Naive thymus-derived CD4-positive, alpha-beta T cell (primary cell): ENCODE data around the gene RPS25. TPM values are rescaled to one million over a fixed set of nuclear protein-coding genes. Genes with fewer than 3 reads are reported as not detected.
"Not testable (repeated sequence)": the region's sequence is repeated elsewhere in the genome, so short reads cannot be mapped to it uniquely, and the experiment has no call there.

Source experiments
- ATAC-seq: fragments of 150-1000 bp; cut with Tn5 transposase; 2 replicates; pipeline ENCODE4 v1.10.0; 2021; ENCODE audit warnings: mild to moderate bottlenecking, moderate library complexity
- CTCF ChIA-PET: fragments of 350-600 bp; sonication (Branson Sonifier 250); formaldehyde crosslinking; loops from one replicate; lab custom pipeline; 2021; ENCODE audit warnings: antibody characterized with exemption; lab: Charles Lee
- POLR2A ChIA-PET: fragments of 350-600 bp; sonication (Branson Sonifier 250); formaldehyde crosslinking; loops from one replicate; lab custom pipeline; 2021; ENCODE audit warnings: antibody characterized with exemption, inconsistent platforms; lab: Charles Lee
- DNase-seq, 9 donors: peaks; one replicate each; pipeline versions ENCODE4 v3.0.0 to v3.0.0-alpha.2; 2020 to 2022; ENCODE audit warnings: mixed read lengths in 1 of 9
- H3K27ac ChIP-seq: one replicate; pipeline ENCODE4 v1.7.0; 2013; ENCODE audit warnings: mild to moderate bottlenecking, low read depth, low read length, moderate library complexity
- H3K27me3 ChIP-seq, 2 donors: one replicate each; pipeline ENCODE4 v1.7.0; 2013; ENCODE audit warnings: low read length in 2 of 2, mild to moderate bottlenecking in 2 of 2, moderate library complexity in 2 of 2; ENCODE audit not compliant: control insufficient read depth in 2 of 2, insufficient read depth in 2 of 2
- H3K36me3 ChIP-seq, 3 experiments: 1 replicate in 2 of 3; 2 replicates in 1 of 3; pipeline ENCODE4 v1.7.0; 2013; ENCODE audit warnings: low read length in 3 of 3, mild to moderate bottlenecking in 3 of 3, moderate library complexity in 1 of 3; ENCODE audit not compliant: insufficient read depth in 3 of 3, control insufficient read depth in 2 of 3
- H3K4me1 ChIP-seq, 2 donors: one replicate each; pipeline ENCODE4 v1.7.0; 2013; ENCODE audit warnings: low read length in 2 of 2, mild to moderate bottlenecking in 2 of 2, moderate library complexity in 1 of 2; ENCODE audit not compliant: control insufficient read depth in 2 of 2, insufficient read depth in 2 of 2
- H3K4me3 ChIP-seq: 2 replicates; pipeline ENCODE4 v1.7.0; 2013; ENCODE audit warnings: mild to moderate bottlenecking, low read length
- H3K9me3 ChIP-seq, 3 experiments: 1 replicate in 2 of 3; 2 replicates in 1 of 3; pipeline ENCODE4 v1.7.0; 2013; ENCODE audit warnings: low read length in 3 of 3; ENCODE audit not compliant: control insufficient read depth in 2 of 3
- H3K27ac Mint-ChIP-seq, 9 donors: one replicate each; pipeline ENCODE4 v1.8.0; 2020 to 2022; ENCODE audit warnings: mixed read lengths in 9 of 9, mild to moderate bottlenecking in 8 of 9, moderate library complexity in 5 of 9, inconsistent platforms in 2 of 9
- H3K27me3 Mint-ChIP-seq, 5 donors: one replicate each; pipeline ENCODE4 v1.8.0; 2021 to 2022; ENCODE audit warnings: mixed read lengths in 5 of 5, mild to moderate bottlenecking in 1 of 5
- H3K36me3 Mint-ChIP-seq, 5 donors: one replicate each; pipeline ENCODE4 v1.8.0; 2020 to 2022; ENCODE audit warnings: mixed read lengths in 5 of 5, mild to moderate bottlenecking in 3 of 5, inconsistent platforms in 1 of 5
- H3K4me1 Mint-ChIP-seq, 7 donors: one replicate each; pipeline ENCODE4 v1.8.0; 2020 to 2022; ENCODE audit warnings: mixed read lengths in 7 of 7, mild to moderate bottlenecking in 3 of 7, inconsistent platforms in 1 of 7
- H3K4me3 Mint-ChIP-seq, 10 donors: one replicate each; pipeline ENCODE4 v1.8.0; 2020 to 2022; ENCODE audit warnings: mild to moderate bottlenecking in 10 of 10, mixed read lengths in 10 of 10, moderate library complexity in 6 of 10, inconsistent platforms in 2 of 10
- H3K9me3 Mint-ChIP-seq, 11 donors: one replicate each; pipeline ENCODE4 v1.8.0; 2020 to 2022; ENCODE audit warnings: mixed read lengths in 11 of 11, mild to moderate bottlenecking in 4 of 11, inconsistent platforms in 1 of 11, moderate library complexity in 1 of 11
- intact Hi-C, 2 donors: fragments of 100-400 bp; cut with micrococcal nuclease; formaldehyde crosslinking; loops; one replicate each; pipeline ENCODE4 v1.15.1; 2023
- polyA plus RNA-seq, 2 donors: library from polyadenylated mRNA; unstranded; fragments of 300-500 nt; fragmentation: Illumina TruSeq; gene quantifications; one replicate each; pipeline ENCODE4 v1.2.3, GENCODE V29; 2021
- total RNA-seq, 6 experiments: library from RNA in 5 of 6; stranded (reverse) in 5 of 6; gene quantifications; 1 replicate in 5 of 6; 2 replicates in 1 of 6; pipeline ENCODE4 v1.2.3 and lab custom pipeline; 2021 to 2026

RPS25 gene
- total and polyA plus RNA-seq, 7 experiments from 2014 or later, result 1,535 to 6,094 (median 2,866) TPM

GRCh38 chr11:118980191-118980881 is 37.8 kb downstream of the RPS25 start:
- peaks cover 0 to 1% (median 0%) of the 10 kb centered on the region in 11 donors for H3K9me3 Mint-ChIP-seq

GRCh38 chr11:118979434-118979833 is 38.7 kb downstream of the RPS25 start:
- CTCF ChIA-PET, result interaction anchor here (1.0 kb wide), 1 partner anchor 22 kb away, joined by 3 read pairs; no protein-coding TSS in a partner anchor
- Histone ChIP-seq H3K4me3 (no peak overlapping the region), H3K27ac (no peak overlapping the region), H3K36me3 (no peaks in the 10 kb centered on the region), H3K9me3 (no peaks in the 10 kb centered on the region), H3K4me1 (no peaks in the 10 kb centered on the region), H3K27me3 (no peaks in the 10 kb centered on the region)
- DNase-seq, result no peak
- no peak for ATAC-seq
- Mint-ChIP-seq H3K27me3 (peaks cover 0 to 13% (median 5%) of the 10 kb centered on the region in 5 donors), H3K27ac (no peak overlapping the region), H3K4me1 (no peaks in the 10 kb centered on the region), H3K4me3 (no peak overlapping the region), H3K9me3 (peaks cover 0 to 3% (median 0%) of the 10 kb centered on the region in 11 donors), H3K36me3 (no peaks in the 10 kb centered on the region)
- POLR2A ChIA-PET, result interaction anchor here (1.2 kb wide), 1 partner anchor 18 kb away, joined by 3 read pairs; no protein-coding TSS in a partner anchor
- intact Hi-C loops, result no loop called here

More at GRCh38 chr11:118980191-118980881, 37.8 kb downstream of the RPS25 start:
- Histone ChIP-seq H3K27me3 (no peaks in the 10 kb centered on the region), H3K4me3 (no peak overlapping the region), H3K36me3 (no peaks in the 10 kb centered on the region), H3K4me1 (no peaks in the 10 kb centered on the region), H3K9me3 (no peaks in the 10 kb centered on the region), H3K27ac (no peak overlapping the region)
- Mint-ChIP-seq H3K4me1 (no peaks in the 10 kb centered on the region), H3K4me3 (no peak overlapping the region), H3K27me3 (peaks cover 0 to 7% (median 4%) of the 10 kb centered on the region in 5 donors), H3K27ac (peak overlapping the region in 2 of 9 donors; percentile 6 to 58), H3K36me3 (no peaks in the 10 kb centered on the region)
- DNase-seq (no peak), ATAC-seq (no peak)
- CTCF ChIA-PET, result no interaction called here
- intact Hi-C loops, result no loop called here
- POLR2A ChIA-PET, result interaction anchor here (1.2 kb wide), 1 partner anchor 17 kb away, joined by 3 read pairs; no protein-coding TSS in a partner anchor

DNA sequence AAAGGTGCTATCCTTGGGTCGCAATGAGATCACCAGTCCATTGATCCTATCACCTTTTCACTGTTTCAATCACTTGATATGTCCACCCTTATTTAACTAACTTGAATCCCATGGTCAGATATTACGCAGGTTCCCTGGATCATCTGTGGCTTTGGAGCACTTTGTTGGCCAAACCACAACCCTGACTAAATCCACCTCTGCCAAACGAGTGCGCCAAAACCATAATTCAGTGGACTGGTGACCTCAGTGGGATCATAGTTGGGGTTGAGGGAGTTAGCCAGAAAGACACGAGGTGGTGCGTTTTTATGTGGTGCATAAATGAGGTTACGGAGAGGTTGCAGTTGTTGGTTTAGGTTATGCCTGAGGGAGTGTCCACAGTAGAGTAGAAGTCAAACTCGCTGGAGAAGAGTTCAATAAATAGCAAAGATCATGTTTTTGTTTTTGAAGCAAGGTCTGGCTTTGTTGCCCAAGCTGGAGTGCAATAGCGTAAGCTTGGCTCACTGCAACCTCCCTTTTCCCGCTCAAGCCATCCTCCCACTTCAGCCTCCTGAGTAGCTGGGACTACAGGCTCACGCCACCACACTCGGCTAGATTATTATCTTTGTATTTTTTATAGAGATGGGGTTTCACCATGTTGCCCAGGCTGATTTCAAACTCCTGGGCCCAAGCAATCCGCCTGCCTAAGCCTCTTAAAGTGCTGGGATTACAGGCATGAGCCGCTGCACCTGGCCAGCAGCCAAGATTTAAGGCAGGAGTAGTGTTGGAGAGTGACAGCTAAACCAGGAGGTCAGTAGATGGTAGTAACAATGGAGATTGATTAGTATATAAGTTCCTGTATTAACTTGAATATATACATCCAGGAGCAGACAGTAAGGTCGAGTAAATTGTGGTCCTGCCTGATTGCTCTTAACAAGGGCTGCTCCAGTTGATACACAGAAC is 42.1 kb downstream of the RPS25 start:
- no peaks in the 10 kb centered on the region for H3K36me3 Mint-ChIP-seq
- no peak overlapping the region for H3K27ac ChIP-seq
- intact Hi-C loops, result no loop called here
- CTCF ChIA-PET, result no interaction called here
- H3K27me3 ChIP-seq, result no peaks in the 10 kb centered on the region
- no peak for ATAC-seq
- H3K9me3 ChIP-seq, result no peaks in the 10 kb centered on the region
- POLR2A ChIA-PET, result no interaction called here
- peaks cover 0 to 3% (median 0%) of the 10 kb centered on the region in 11 donors for H3K9me3 Mint-ChIP-seq
- no peak overlapping the region for H3K4me3 Mint-ChIP-seq
- H3K4me1 ChIP-seq, result no peaks in the 10 kb centered on the region
- no peaks in the 10 kb centered on the region for H3K4me1 Mint-ChIP-seq
- no peaks in the 10 kb centered on the region for H3K36me3 ChIP-seq
- peak overlapping the region in 1 of 9 donors; percentile 31 for H3K27ac Mint-ChIP-seq
- no peak overlapping the region for H3K4me3 ChIP-seq
- no peak for DNase-seq
- peaks cover 0 to 17% (median 12%) of the 10 kb centered on the region in 5 donors for H3K27me3 Mint-ChIP-seq

- Mint-ChIP-seq H3K4me1 (no peaks in the 10 kb centered on the region), H3K9me3 (peaks cover 0 to 3% (median 0%) of the 10 kb centered on the region in 11 donors), H3K4me3 (no peak overlapping the region), H3K27ac (peak overlapping the region in 1 of 9 donors; percentile 65), H3K36me3 (no peaks in the 10 kb centered on the region), H3K27me3 (peaks cover 0 to 29% (median 16%) of the 10 kb centered on the region in 5 donors)
- DNase-seq (no peak), ATAC-seq (no peak)
- Histone ChIP-seq H3K4me1 (no peaks in the 10 kb centered on the region), H3K27ac (no peak overlapping the region), H3K36me3 (no peaks in the 10 kb centered on the region), H3K9me3 (no peaks in the 10 kb centered on the region), H3K27me3 (no peaks in the 10 kb centered on the region), H3K4me3 (no peak overlapping the region)
- intact Hi-C loops, result no loop called here
- ChIA-PET POLR2A (no interaction called here), CTCF (no interaction called here)
These were observed 44.2 kb downstream of the RPS25 start for GRCh38 chr11:118973985-118974384.

- ChIA-PET POLR2A (no interaction called here), CTCF (interaction anchor here (0.6 kb wide), 1 partner anchor 199 kb away, joined by 3 read pairs; no protein-coding TSS in a partner anchor)
- Histone ChIP-seq H3K4me3 (no peak within 1 kb of the TSS), H3K9me3 (no peaks in the 10 kb centered on the region), H3K27me3 (no peaks in the 10 kb centered on the region), H3K36me3 (no peaks in the 10 kb centered on the region), H3K27ac (no peak within 1 kb of the TSS), H3K4me1 (no peaks in the 10 kb centered on the region)
- intact Hi-C loops, result no loop called here
- no peak within 1 kb of the TSS for H3K27ac Mint-ChIP-seq
- DNase-seq (no peak), ATAC-seq (no peak)
- H3K36me3 Mint-ChIP-seq, result no peaks in the 10 kb centered on the region
- H3K4me3 Mint-ChIP-seq, result no peak within 1 kb of the TSS
- H3K27me3 Mint-ChIP-seq, result peaks cover 0 to 29% (median 16%) of the 10 kb centered on the region in 5 donors
- no peaks in the 10 kb centered on the region for H3K4me1 Mint-ChIP-seq
- peaks cover 0 to 2% (median 0%) of the 10 kb centered on the region in 11 donors for H3K9me3 Mint-ChIP-seq
These were observed 46.5 kb downstream of the RPS25 start, which contains the start of gene FOXR1 for GRCh38 chr11:118971646-118972045. Gene FOXR1 (plus strand): TSS chr11:118971761. CDS start chr11:118971932, 171 bp downstream.

DNA sequence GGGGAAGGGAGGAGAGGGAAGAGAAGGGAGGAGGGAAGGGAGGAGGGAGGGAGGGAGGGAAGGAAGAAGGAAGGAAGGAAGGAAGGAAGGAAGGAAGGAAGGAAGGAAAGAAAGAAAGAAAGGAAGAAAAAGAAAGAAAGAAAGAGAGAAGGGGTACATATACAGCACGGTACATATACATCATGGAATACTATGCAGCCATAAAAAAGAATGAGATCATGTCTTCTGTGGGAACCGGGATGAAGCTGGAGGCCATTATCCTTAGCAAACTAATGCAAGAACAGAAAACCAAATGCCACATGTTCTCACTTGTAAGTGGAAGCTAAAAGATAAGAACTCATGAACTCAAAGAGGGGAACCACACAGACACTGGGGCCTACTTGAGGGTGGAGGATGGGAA is 48.6 kb downstream of the RPS25 start:
- H3K4me1 ChIP-seq, intact Hi-C loops, H3K9me3 Mint-ChIP-seq, H3K27ac Mint-ChIP-seq, H3K27ac ChIP-seq, DNase-seq, H3K27me3 ChIP-seq, H3K36me3 ChIP-seq, H3K4me1 Mint-ChIP-seq, H3K4me3 ChIP-seq, H3K9me3 ChIP-seq, H3K4me3 Mint-ChIP-seq, ATAC-seq, H3K36me3 Mint-ChIP-seq: not testable (repeated sequence)
- ChIA-PET POLR2A (interaction anchor here (0.5 kb wide), 1 partner anchor 26 kb away, joined by 3 read pairs; no protein-coding TSS in a partner anchor), CTCF (interaction anchor here (0.6 kb wide), 1 partner anchor 227 kb away, joined by 3 read pairs; no protein-coding TSS in a partner anchor)
- H3K27me3 Mint-ChIP-seq, result peaks cover 0 to 22% (median 11%) of the 10 kb centered on the region in 5 donors
